Neural progenitor cell (in vitro differentiated cells): Measurements from ENCODE around the gene IFI44L. TPM values are rescaled to one million over a fixed set of nuclear protein-coding genes. Genes with fewer than 3 reads are reported as not detected.

Source experiments
- DNase-seq: peaks from one replicate; pipeline ENCODE4 v3.0.0-alpha.2; 2016; ENCODE audit warnings: low spot score
- H2AFZ ChIP-seq: fragments of 200-600 bp; sonication (generic); replicated peaks from 2 replicates; pipeline ENCODE4 v1.6.1; 2016; ENCODE audit warnings: antibody characterized with exemption
- H3F3A ChIP-seq: fragments of 200-600 bp; sonication (generic); 2 replicates; pipeline ENCODE4 v1.6.1; 2016; ENCODE audit warnings: antibody characterized with exemption, low read depth
- H3K27ac ChIP-seq: fragments of 200-600 bp; sonication (generic); 2 replicates; pipeline ENCODE4 v1.5.1; 2016; ENCODE audit warnings: mild to moderate bottlenecking
- H3K27me3 ChIP-seq: fragments of 200-600 bp; sonication (generic); 2 replicates; pipeline ENCODE4 v1.6.1; 2016; ENCODE audit warnings: mild to moderate bottlenecking, moderate library complexity
- H3K36me3 ChIP-seq: fragments of 200-600 bp; sonication (generic); 2 replicates; pipeline ENCODE4 v1.5.1; 2016
- H3K4me1 ChIP-seq: fragments of 200-600 bp; sonication (generic); 2 replicates; pipeline ENCODE4 v1.6.1; 2016; ENCODE audit warnings: mixed run types
- H3K4me2 ChIP-seq: fragments of 200-600 bp; sonication (generic); 2 replicates; pipeline ENCODE4 v1.6.1; 2016
- H3K4me3 ChIP-seq: fragments of 200-600 bp; sonication (generic); 2 replicates; pipeline ENCODE4 v1.5.1; 2016
- H3K79me2 ChIP-seq: fragments of 200-600 bp; sonication (generic); 2 replicates; pipeline ENCODE4 v1.6.1; 2016; ENCODE audit warnings: low read depth
- H3K9ac ChIP-seq: fragments of 200-600 bp; sonication (generic); 2 replicates; pipeline ENCODE4 v1.6.1; 2016
- H3K9me3 ChIP-seq: fragments of 200-600 bp; sonication (generic); 2 replicates; pipeline ENCODE4 v1.5.1; 2016; ENCODE audit warnings: low read depth
- H4K20me1 ChIP-seq: fragments of 200-600 bp; sonication (generic); 2 replicates; pipeline ENCODE4 v1.6.1; 2016; ENCODE audit warnings: low read depth
- H3K27ac Mint-ChIP-seq: 3 replicates; pipeline ENCODE4 v1.8.0; 2021; ENCODE audit warnings: mixed read lengths
- H3K27me3 Mint-ChIP-seq: 2 replicates; pipeline ENCODE4 v1.8.0; 2022; ENCODE audit warnings: low read depth, mild to moderate bottlenecking, inconsistent platforms, moderate library complexity, mixed read lengths; ENCODE audit not compliant: insufficient read depth
- H3K36me3 Mint-ChIP-seq: 3 replicates; pipeline ENCODE4 v1.8.0; 2021; ENCODE audit warnings: mixed read lengths
- H3K4me1 Mint-ChIP-seq: 3 replicates; pipeline ENCODE4 v1.8.0; 2021; ENCODE audit warnings: mixed read lengths
- H3K4me3 Mint-ChIP-seq: 3 replicates; pipeline ENCODE4 v1.8.0; 2021; ENCODE audit warnings: mild to moderate bottlenecking, moderate library complexity, mixed read lengths
- H3K9me3 Mint-ChIP-seq: 3 replicates; pipeline ENCODE4 v1.8.0; 2020; ENCODE audit warnings: mixed read lengths
- EZH2 ChIP-seq: fragments of 200-600 bp; sonication (generic); IDR thresholded peaks from 2 replicates; pipeline ENCODE4 v1.6.1; 2017; ENCODE audit warnings: antibody characterized with exemption, mild to moderate bottlenecking, moderate library complexity
- EZH2phosphoT487 ChIP-seq: fragments of 200-600 bp; sonication (generic); IDR thresholded peaks from 2 replicates; pipeline ENCODE4 v1.6.1; 2017; ENCODE audit warnings: antibody characterized with exemption
- total RNA-seq: library from RNA; depleted of rRNA; stranded (reverse); fragments of >200 nt; gene quantifications from 2 replicates; pipeline ENCODE4 v1.2.3, GENCODE V29; 2015; ENCODE audit warnings: low replicate concordance
- TF ChIP-seq, protein P1 (sequence below): fragments of 200-600 bp; sonication (generic); IDR thresholded peaks from 2 replicates; pipeline ENCODE4 v1.5.1; 2017; ENCODE audit warnings: antibody characterized with exemption, mild to moderate bottlenecking

IFI44L gene
- total RNA-seq, 1 donor from 2014 or later, result not detected

DNA sequence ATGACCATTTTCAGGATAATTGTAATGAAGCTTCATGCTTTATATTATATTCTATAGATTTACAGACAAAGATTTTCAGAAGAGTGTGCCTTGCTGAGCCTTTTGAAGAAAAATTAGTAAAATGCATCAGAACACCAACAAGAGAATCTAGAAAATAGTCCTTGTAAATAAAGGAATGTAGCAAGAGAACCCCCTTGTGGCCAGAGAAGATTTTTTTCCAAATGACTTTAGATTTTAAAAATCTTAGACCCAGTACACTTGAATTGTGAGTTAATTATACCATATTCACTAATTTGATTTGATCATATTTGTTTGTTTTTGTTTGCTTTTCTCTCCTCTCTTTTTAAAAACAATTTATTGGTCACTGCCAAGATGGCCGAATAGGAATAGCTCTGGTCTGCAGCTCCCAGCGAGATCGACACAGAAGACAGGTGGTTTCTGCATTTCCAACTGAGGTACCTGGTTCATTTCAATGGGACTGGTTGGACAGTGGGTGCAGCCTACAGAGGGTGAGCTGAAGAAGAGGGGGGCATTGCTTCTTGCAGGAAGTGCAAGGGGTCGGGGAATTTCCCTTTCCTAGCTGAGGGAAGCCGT, 12.8 kb upstream of the IFI44L start:
- Histone ChIP-seq H3K4me1 (no peaks in the 10 kb centered on the region), H3K36me3 (no peaks in the 10 kb centered on the region), H3F3A (no peaks in the 10 kb centered on the region), H3K4me2 (no peak overlapping the region), H4K20me1 (no peaks in the 10 kb centered on the region), H3K27ac (no peak overlapping the region), H3K4me3 (no peak overlapping the region), H3K9ac (no peak overlapping the region), H3K9me3 (no peaks in the 10 kb centered on the region), H3K79me2 (no peaks in the 10 kb centered on the region), H3K27me3 (no peaks in the 10 kb centered on the region), H2AFZ (peak overlapping the region; percentile 26)
- no peaks in the 10 kb centered on the region for H3K4me1 Mint-ChIP-seq
- TF ChIP-seq, protein P1, sequence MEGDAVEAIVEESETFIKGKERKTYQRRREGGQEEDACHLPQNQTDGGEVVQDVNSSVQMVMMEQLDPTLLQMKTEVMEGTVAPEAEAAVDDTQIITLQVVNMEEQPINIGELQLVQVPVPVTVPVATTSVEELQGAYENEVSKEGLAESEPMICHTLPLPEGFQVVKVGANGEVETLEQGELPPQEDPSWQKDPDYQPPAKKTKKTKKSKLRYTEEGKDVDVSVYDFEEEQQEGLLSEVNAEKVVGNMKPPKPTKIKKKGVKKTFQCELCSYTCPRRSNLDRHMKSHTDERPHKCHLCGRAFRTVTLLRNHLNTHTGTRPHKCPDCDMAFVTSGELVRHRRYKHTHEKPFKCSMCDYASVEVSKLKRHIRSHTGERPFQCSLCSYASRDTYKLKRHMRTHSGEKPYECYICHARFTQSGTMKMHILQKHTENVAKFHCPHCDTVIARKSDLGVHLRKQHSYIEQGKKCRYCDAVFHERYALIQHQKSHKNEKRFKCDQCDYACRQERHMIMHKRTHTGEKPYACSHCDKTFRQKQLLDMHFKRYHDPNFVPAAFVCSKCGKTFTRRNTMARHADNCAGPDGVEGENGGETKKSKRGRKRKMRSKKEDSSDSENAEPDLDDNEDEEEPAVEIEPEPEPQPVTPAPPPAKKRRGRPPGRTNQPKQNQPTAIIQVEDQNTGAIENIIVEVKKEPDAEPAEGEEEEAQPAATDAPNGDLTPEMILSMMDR, result peak; percentile 70
- no peak for TF ChIP-seq EZH2phosphoT487
- DNase-seq, result peak; percentile 12
- no peaks in the 10 kb centered on the region for H3K27me3 Mint-ChIP-seq
- no peak overlapping the region for H3K4me3 Mint-ChIP-seq
- H3K9me3 Mint-ChIP-seq, result no peaks in the 10 kb centered on the region
- H3K27ac Mint-ChIP-seq, result no peak overlapping the region
- H3K36me3 Mint-ChIP-seq, result no peaks in the 10 kb centered on the region

DNA sequence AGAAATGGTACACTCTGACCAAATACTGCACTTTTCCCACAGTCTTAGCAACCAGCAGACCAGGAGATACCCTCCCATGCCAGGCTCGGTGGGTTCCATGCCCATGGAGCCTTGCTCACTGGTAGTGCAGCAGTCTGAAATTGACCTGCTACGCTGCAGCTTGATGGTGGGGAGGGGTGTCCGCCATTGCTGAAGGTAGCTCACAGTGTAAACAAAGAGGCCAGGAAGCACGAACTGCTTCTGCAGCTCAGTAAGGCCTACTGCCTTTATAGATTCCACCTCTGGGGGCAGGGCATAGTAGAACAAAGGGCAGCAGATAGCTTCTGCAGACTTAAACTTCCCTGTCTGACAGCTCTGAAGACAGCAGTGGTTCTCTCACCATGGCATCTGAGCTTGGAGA, 12.3 kb upstream of the IFI44L start:
- Histone ChIP-seq H4K20me1 (no peaks in the 10 kb centered on the region), H3K27ac (no peak overlapping the region), H3K9ac (no peak overlapping the region), H3K36me3 (no peaks in the 10 kb centered on the region), H3K4me1 (no peaks in the 10 kb centered on the region), H3K9me3 (no peaks in the 10 kb centered on the region), H3K79me2 (no peaks in the 10 kb centered on the region), H2AFZ (peak overlapping the region; percentile 26), H3K27me3 (no peaks in the 10 kb centered on the region), H3K4me3 (no peak overlapping the region), H3F3A (no peaks in the 10 kb centered on the region), H3K4me2 (no peak overlapping the region)
- H3K27me3 Mint-ChIP-seq, result no peaks in the 10 kb centered on the region
- no peak for TF ChIP-seq EZH2phosphoT487
- H3K36me3 Mint-ChIP-seq, result no peaks in the 10 kb centered on the region
- H3K9me3 Mint-ChIP-seq, result no peaks in the 10 kb centered on the region
- no peak overlapping the region for H3K27ac Mint-ChIP-seq
- no peak overlapping the region for H3K4me3 Mint-ChIP-seq
- DNase-seq, result no peak
- no peaks in the 10 kb centered on the region for H3K4me1 Mint-ChIP-seq

DNA sequence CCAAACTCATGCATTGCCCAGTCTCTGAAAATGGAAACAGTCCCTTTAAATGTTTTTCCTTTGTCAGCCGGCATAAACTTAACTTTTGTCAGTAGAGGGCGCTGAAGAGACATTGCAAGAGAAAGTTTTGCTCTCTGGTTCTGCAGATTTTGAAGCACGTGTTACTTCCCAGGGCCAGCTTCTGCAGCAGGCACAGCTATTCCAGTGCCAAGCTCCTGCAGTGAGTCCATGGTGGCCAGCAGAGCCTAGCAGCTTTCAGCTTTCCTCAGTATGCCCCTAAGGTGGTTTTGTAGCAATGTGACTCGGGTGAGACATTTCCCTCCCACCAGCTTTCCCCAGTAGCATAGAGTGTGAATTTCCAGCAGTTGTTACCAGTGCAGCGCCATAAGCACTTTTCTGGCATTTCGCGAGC, 2.6 kb upstream of the IFI44L start:
- peaks cover 3% of the 10 kb centered on the region for H3K9me3 Mint-ChIP-seq
- H3K27me3 Mint-ChIP-seq, result peaks cover 3% of the 10 kb centered on the region
- Histone ChIP-seq H3K4me1 (no peaks in the 10 kb centered on the region), H3K27me3 (no peaks in the 10 kb centered on the region), H2AFZ (peak overlapping the region; percentile 54), H3K4me2 (no peak overlapping the region), H3K27ac (no peak overlapping the region), H3K79me2 (no peaks in the 10 kb centered on the region), H3K4me3 (no peak overlapping the region), H3K9me3 (no peaks in the 10 kb centered on the region), H3K36me3 (no peaks in the 10 kb centered on the region), H3K9ac (no peak overlapping the region), H3F3A (no peaks in the 10 kb centered on the region), H4K20me1 (no peaks in the 10 kb centered on the region)
- peak; percentile 90 for DNase-seq
- no peaks in the 10 kb centered on the region for H3K36me3 Mint-ChIP-seq
- TF ChIP-seq, protein P1, result peak; percentile 85
- TF ChIP-seq EZH2phosphoT487, result no peak
- peaks cover 20% of the 10 kb centered on the region for H3K4me1 Mint-ChIP-seq
- H3K27ac Mint-ChIP-seq, result no peak overlapping the region
- H3K4me3 Mint-ChIP-seq, result no peak overlapping the region

DNA sequence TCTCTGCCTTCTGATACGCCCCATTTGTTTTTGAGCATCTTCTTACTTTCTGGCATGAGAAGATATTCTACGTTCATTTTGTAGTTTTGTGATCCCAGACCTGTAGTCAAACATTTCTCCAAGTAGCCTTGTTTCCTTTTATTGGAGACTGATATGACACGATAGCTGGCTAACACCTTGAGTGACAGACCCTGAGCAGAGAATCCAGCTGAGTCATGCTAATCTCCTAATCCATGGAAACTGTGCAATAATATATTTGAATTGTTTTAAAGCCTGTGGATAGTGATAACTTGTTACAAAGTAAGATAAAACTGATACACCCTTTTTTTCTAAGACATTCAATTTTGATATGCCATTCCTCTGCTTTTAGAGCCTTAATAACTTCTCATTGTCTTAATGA, 1.2 kb upstream of the IFI44L start:
- no peaks in the 10 kb centered on the region for H3K36me3 Mint-ChIP-seq
- H3K4me2 ChIP-seq, result no peak overlapping the region
- TF ChIP-seq EZH2 (no peak), EZH2phosphoT487 (no peak)
- TF ChIP-seq, protein P1, result no peak
- no peaks in the 10 kb centered on the region for H3K9me3 Mint-ChIP-seq
- no peak overlapping the region for H3K4me3 ChIP-seq
- H3K4me1 Mint-ChIP-seq, result peaks cover 20% of the 10 kb centered on the region
- H3K9ac ChIP-seq, result no peak overlapping the region
- H3K27ac ChIP-seq, result no peak overlapping the region
- H3K79me2 ChIP-seq, result no peaks in the 10 kb centered on the region
- H3K9me3 ChIP-seq, result no peaks in the 10 kb centered on the region
- peaks cover 3% of the 10 kb centered on the region for H3K27me3 Mint-ChIP-seq
- no peaks in the 10 kb centered on the region for H3K27me3 ChIP-seq
- no peak for DNase-seq
- no peak overlapping the region for H3K27ac Mint-ChIP-seq
- no peaks in the 10 kb centered on the region for H4K20me1 ChIP-seq
- H3K4me1 ChIP-seq, result no peaks in the 10 kb centered on the region
- H3K36me3 ChIP-seq, result no peaks in the 10 kb centered on the region
- no peak overlapping the region for H2AFZ ChIP-seq
- H3K4me3 Mint-ChIP-seq, result no peak overlapping the region
- no peaks in the 10 kb centered on the region for H3F3A ChIP-seq
